ENCODE measurements around the gene ABCA9. TPM values are rescaled to one million over a fixed set of nuclear protein-coding genes. Genes with fewer than 3 reads are reported as not detected.

ABCA9 gene
- total RNA-seq, 2 experiments from 2014 or later, result 0.47 TPM; not detected in 1

- no peak overlapping the region for H2AFZ ChIP-seq (ENCODE audit: low read length)
- no peaks in the 10 kb centered on the region for H3K36me3 ChIP-seq (ENCODE audit: insufficient read depth, low read length)
- H3K4me2 ChIP-seq (ENCODE audit: low read length), result no peak overlapping the region
- no peak overlapping the region for H3K4me3 ChIP-seq (ENCODE audit: low read depth, low read length, poor library complexity, severe bottlenecking)
- no peak for DNase-seq (ENCODE audit: low spot score)
- H3K9me3 ChIP-seq (ENCODE audit: low read length), result no peaks in the 10 kb centered on the region
- CTCF ChIA-PET (ENCODE audit: unreplicated experiment), result no interaction called here
- TF ChIP-seq CTCF (conservative IDR thresholded peaks at IDR 0.05; ENCODE audit: low read length) (no peak), EZH2phosphoT487 (IDR thresholded peaks at IDR 0.05; ENCODE audit: borderline replicate concordance, low read depth, low read length) (no peak)
- BruUV-seq (replicated peaks), result no TSS peak
- H3K4me1 ChIP-seq (ENCODE audit: insufficient read depth, low read length, poor library complexity, severe bottlenecking), result no peaks in the 10 kb centered on the region
- no peaks in the 10 kb centered on the region for H3K79me2 ChIP-seq (ENCODE audit: insufficient read depth, low read depth, low read length)
- H3K9me2 ChIP-seq (ENCODE audit: insufficient read depth, low read length), result no peaks in the 10 kb centered on the region
- POLR2A ChIA-PET, result interaction anchor here (0.6 to 1.2 kb wide), 6 partner anchors 9 to 430 kb away, joined by 3 to 4 read pairs (median 3); no protein-coding TSS in a partner anchor
- intact Hi-C loops (cut with micrococcal nuclease; ENCODE audit: unreplicated experiment), result no loop called here
- H4K20me1 ChIP-seq (ENCODE audit: insufficient read depth, low read length), result no peaks in the 10 kb centered on the region
- H3K27ac ChIP-seq (ENCODE audit: low read depth, low read length, poor library complexity, severe bottlenecking), result no peak overlapping the region
These were observed 16.4 kb downstream of the ABCA9 start for GRCh38 chr17:69044371-69044770.

- POLR2A ChIA-PET, result interaction anchor here (0.6 kb wide), 1 partner anchor 271 kb away, joined by 5 read pairs; no protein-coding TSS in a partner anchor
These were observed 17.5 kb downstream of the ABCA9 start for GRCh38 chr17:69043098-69043734.

More at GRCh38 chr17:69043098-69043734, 17.5 kb downstream of the ABCA9 start:
- BruUV-seq (replicated peaks), result no TSS peak
- no peak overlapping the region for H2AFZ ChIP-seq (ENCODE audit: low read length)
- CTCF ChIA-PET (ENCODE audit: unreplicated experiment), result no interaction called here
- intact Hi-C loops (cut with micrococcal nuclease; ENCODE audit: unreplicated experiment), result no loop called here
- H3K4me1 ChIP-seq (ENCODE audit: insufficient read depth, low read length, poor library complexity, severe bottlenecking), result no peaks in the 10 kb centered on the region
- H4K20me1 ChIP-seq (ENCODE audit: insufficient read depth, low read length), result no peaks in the 10 kb centered on the region
- no peak overlapping the region for H3K4me2 ChIP-seq (ENCODE audit: low read length)
- H3K4me3 ChIP-seq (ENCODE audit: low read depth, low read length, poor library complexity, severe bottlenecking), result no peak overlapping the region
- no peaks in the 10 kb centered on the region for H3K9me2 ChIP-seq (ENCODE audit: insufficient read depth, low read length)
- no peak for DNase-seq (ENCODE audit: low spot score)
- H3K9me3 ChIP-seq (ENCODE audit: low read length), result no peaks in the 10 kb centered on the region
- no peak for TF ChIP-seq EZH2phosphoT487 (IDR thresholded peaks at IDR 0.05; ENCODE audit: borderline replicate concordance, low read depth, low read length)
- TF ChIP-seq CTCF (conservative IDR thresholded peaks at IDR 0.05; ENCODE audit: low read length), result no peak
- H3K27ac ChIP-seq (ENCODE audit: low read depth, low read length, poor library complexity, severe bottlenecking), result no peak overlapping the region
- H3K79me2 ChIP-seq (ENCODE audit: insufficient read depth, low read depth, low read length), result no peaks in the 10 kb centered on the region
- no peaks in the 10 kb centered on the region for H3K36me3 ChIP-seq (ENCODE audit: insufficient read depth, low read length)
